ENCODE data around the gene PPP2R2D. TPM values are rescaled to one million over a fixed set of nuclear protein-coding genes. Genes with fewer than 3 reads are reported as not detected.

Gene PPP2R2D
- total and polyA plus RNA-seq, 4 donors = 15.6 to 51.4 (median 22.0) TPM

DNA sequence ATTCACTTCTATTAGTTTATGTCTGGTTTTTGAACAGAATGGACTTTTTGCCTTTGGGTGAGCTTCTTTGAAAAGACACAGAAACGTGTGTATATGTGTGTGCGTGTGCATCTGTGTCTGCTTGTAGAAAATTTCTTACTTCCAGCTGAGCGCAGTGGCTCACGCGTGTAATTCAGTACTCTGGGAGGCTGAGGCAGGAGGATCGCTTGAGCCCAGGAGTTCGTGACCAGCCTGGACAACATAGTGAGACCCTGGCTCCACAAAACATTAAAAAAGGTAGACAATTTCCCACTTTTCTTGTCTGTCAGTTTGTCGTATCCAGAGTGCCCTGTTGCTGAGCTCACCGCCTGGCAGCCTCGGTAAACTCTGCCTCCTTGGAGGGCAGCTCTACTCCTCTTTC, 25.4 kb downstream of the PPP2R2D start:
- H3K9ac ChIP-seq (ENCODE audit: insufficient read depth in 1 of 2, low read length in 2 of 2) = no peak overlapping the region
- peaks cover 0 to 8% (median 0%) of the 10 kb centered on the region in 4 donors for H3K36me3 ChIP-seq (ENCODE audit: control insufficient read depth in 4 of 4, insufficient read depth in 4 of 4, low read length in 4 of 4)
- H3K4me3 ChIP-seq = no peak overlapping the region
- 98 to 99% methylated on average over 10 of the region's 10 CpGs for WGBS, 2 donors
- H3K27ac ChIP-seq (ENCODE audit: low read depth in 1 of 2, low read length in 1 of 2) = no peak overlapping the region
- peaks cover 0 to 28% (median 11%) of the 10 kb centered on the region in 5 donors for H3K4me1 ChIP-seq (ENCODE audit: control insufficient read depth in 5 of 5, insufficient read depth in 5 of 5, low read length in 5 of 5)
- TF ChIP-seq CTCF (IDR thresholded peaks at IDR 0.05; ENCODE audit: control extremely low read depth, extremely low read depth) = no peak
- DNase-seq = no peak
- no peaks in the 10 kb centered on the region for H3K27me3 ChIP-seq (ENCODE audit: control insufficient read depth in 3 of 3, insufficient read depth in 3 of 3, low read length in 2 of 3)
- H3K9me3 ChIP-seq (ENCODE audit: control insufficient read depth in 4 of 4, insufficient read depth in 3 of 4, low read length in 3 of 4) = peaks cover 0 to 8% (median under 1%) of the 10 kb centered on the region in 4 donors
- no peak for ATAC-seq (ENCODE audit: insufficient read depth, low FRiP score)

GRCh38 chr10:131926743-131927595, 26.2 kb downstream of the PPP2R2D start:
- ATAC-seq (ENCODE audit: insufficient read depth, low FRiP score) (no peak), DNase-seq (no peak)
- H3K4me1 ChIP-seq (ENCODE audit: control insufficient read depth in 5 of 5, insufficient read depth in 5 of 5, low read length in 5 of 5) = peaks cover 0 to 31% (median 11%) of the 10 kb centered on the region in 5 donors
- WGBS, 2 donors = 95% methylated on average over 28 of the region's 28 CpGs
- H3K27ac ChIP-seq (ENCODE audit: low read depth in 1 of 2, low read length in 1 of 2) = no peak overlapping the region
- H3K4me3 ChIP-seq = no peak overlapping the region
- no peaks in the 10 kb centered on the region for H3K27me3 ChIP-seq (ENCODE audit: control insufficient read depth in 3 of 3, insufficient read depth in 3 of 3, low read length in 2 of 3)
- peaks cover 0 to 8% (median 0%) of the 10 kb centered on the region in 4 donors for H3K36me3 ChIP-seq (ENCODE audit: control insufficient read depth in 4 of 4, insufficient read depth in 4 of 4, low read length in 4 of 4)
- no peak overlapping the region for H3K9ac ChIP-seq (ENCODE audit: insufficient read depth in 1 of 2, low read length in 2 of 2)
- peaks cover 0 to 8% (median under 1%) of the 10 kb centered on the region in 4 donors for H3K9me3 ChIP-seq (ENCODE audit: control insufficient read depth in 4 of 4, insufficient read depth in 3 of 4, low read length in 3 of 4)
- TF ChIP-seq CTCF (IDR thresholded peaks at IDR 0.05; ENCODE audit: control extremely low read depth, extremely low read depth) = no peak

- 49 to 64% methylated on average over 18 of the region's 18 CpGs for WGBS, 2 donors
- ATAC-seq (ENCODE audit: insufficient read depth, low FRiP score) (no peak), DNase-seq (no peak)
- no peaks in the 10 kb centered on the region for H3K27me3 ChIP-seq (ENCODE audit: control insufficient read depth in 3 of 3, insufficient read depth in 3 of 3, low read length in 2 of 3)
- H3K9ac ChIP-seq (ENCODE audit: insufficient read depth in 1 of 2, low read length in 2 of 2) = no peak overlapping the region
- H3K9me3 ChIP-seq (ENCODE audit: control insufficient read depth in 4 of 4, insufficient read depth in 3 of 4, low read length in 3 of 4) = peaks cover 0 to 8% (median 0%) of the 10 kb centered on the region in 4 donors
- TF ChIP-seq CTCF (IDR thresholded peaks at IDR 0.05; ENCODE audit: control extremely low read depth, extremely low read depth) = no peak
- peaks cover 0 to 8% (median 0%) of the 10 kb centered on the region in 4 donors for H3K36me3 ChIP-seq (ENCODE audit: control insufficient read depth in 4 of 4, insufficient read depth in 4 of 4, low read length in 4 of 4)
- no peak overlapping the region for H3K4me3 ChIP-seq
- peaks cover 0 to 34% (median 11%) of the 10 kb centered on the region in 5 donors for H3K4me1 ChIP-seq (ENCODE audit: control insufficient read depth in 5 of 5, insufficient read depth in 5 of 5, low read length in 5 of 5)
- H3K27ac ChIP-seq (ENCODE audit: low read depth in 1 of 2, low read length in 1 of 2) = no peak overlapping the region
Observed at GRCh38 chr10:131928248-131929095, 27.7 kb downstream of the PPP2R2D start.

Data from lung (tissue), 12 donors.